GM21447 (cell line): ENCODE data around the gene EFNA2.
"Not testable (repeated sequence)": the region's sequence is repeated elsewhere in the genome, so short reads cannot be mapped to it uniquely, and the experiment has no call there.

Experiments used
- ATAC-seq: cut with Tn5 transposase; IDR thresholded peaks from one replicate; pipeline ENCODE4 v1.9.1; 2021; ENCODE audit not compliant: unreplicated experiment

The EFNA2 gene

DNA sequence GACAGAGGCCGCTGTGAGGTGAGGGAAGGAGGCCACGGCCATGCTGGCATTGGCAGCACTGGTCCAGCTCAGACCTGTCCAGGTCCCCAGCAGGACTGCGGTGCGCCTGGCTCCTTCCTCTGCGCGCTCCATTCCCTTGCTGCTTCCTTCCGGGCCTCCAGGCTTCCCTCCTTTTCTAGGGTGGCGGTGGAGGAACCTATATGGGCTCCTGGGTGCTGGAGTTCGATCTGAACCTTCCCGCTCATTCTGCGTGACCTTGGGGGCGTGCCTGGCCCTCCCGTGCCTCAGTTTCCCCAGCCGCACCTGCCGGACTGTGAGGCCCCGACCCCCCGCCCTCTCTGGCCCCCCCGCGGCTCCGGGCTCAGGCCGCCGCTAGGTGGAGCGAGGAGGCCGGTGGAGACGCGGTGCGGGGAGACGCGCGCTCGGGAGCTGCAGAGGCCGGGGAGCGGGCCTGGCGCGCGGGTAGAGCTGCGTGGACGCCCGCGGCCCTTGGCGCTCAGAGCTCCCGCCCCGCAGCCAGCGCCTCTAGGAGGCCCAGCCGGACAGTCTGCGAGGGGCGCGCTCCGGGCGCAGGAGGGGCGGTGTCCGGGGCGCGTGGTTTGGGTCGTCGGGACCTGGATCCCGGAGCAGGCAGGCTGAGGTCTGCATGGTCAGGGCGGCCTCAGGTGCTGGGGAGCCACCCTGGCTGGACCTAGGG is 29.9 kb downstream of the EFNA2 start:
- no peak for ATAC-seq

GRCh38 chr19:1316466-1316865 is 30.8 kb downstream of the EFNA2 start:
- ATAC-seq: no peak

DNA sequence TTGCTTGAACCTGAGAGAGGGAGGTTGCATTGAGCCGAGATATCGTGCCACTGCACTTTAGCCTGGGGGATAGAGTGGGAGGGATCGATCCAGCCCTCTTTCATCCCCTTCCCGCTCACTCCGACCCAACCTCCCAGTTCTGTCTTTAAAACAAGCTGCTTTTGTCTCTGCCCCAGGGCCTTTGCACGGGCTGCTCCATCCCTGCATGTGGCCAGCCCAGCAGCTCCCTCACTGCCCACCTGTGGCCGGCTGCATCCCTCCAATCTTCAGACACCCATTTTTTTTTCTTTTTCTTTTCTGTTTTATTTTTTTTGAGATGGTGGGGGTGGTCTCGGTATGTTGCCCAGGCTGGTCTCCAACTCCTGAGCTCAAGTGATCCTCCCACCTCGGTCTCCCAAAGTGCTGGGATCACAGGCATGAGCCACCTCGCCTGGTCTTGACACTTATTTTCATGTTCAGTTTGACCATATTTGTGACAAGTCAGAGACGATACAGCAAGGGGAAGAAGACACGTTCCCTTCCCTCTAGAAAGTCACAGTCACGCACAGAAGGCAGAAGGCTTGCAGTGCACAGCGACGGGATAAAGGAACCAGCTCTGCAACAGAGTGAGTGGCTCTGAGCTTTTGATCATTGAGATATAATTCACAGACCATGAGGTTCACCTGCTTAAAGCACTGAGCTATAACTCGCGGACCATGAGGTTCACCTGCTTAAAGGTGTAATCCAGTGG is 31.8 kb downstream of the EFNA2 start:
- ATAC-seq: no peak

DNA sequence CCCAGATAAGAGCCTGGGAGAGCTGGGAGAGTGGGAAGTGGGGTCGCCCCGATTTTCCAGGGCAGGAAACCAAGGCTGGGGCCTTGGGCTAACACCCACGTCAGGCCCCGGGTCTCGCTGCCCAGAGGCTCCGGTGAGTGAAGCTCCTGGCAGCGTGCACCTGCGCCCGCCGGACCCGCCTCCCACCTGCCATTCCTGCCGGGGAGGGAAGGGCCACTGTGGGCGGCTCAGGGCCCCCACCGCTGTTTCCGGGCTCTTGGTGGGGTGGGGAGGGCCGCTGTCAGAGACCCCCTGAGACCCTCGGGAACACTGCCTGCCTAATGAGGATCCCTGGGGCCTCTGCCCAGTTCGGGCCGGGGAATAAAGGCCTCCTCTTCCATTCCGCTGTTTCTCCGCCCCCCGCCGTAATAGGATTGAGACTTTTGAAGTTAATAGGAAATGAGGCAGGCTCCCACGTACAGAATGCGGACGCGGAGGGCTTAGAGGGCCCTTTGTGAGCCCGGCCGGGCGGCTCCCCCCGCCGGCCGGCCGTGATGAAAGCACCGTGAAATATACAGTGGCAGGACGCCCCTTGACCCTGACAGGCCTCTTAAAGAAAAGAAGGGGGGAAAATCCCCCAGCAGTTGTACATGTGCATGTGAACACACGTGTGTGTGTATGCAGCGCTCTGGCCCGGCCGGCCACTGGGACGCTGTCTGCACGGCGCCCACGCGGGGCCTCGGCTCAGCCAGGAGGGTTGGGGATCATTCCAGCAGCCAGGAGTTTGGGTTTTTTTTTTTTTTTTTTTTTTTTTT is 33.2 kb downstream of the EFNA2 start:
- ATAC-seq: no peak

GRCh38 chr19:1320282-1320650 is 34.6 kb downstream of the EFNA2 start:
- not testable (repeated sequence) for ATAC-seq

- ATAC-seq: no peak
Measured at GRCh38 chr19:1321539-1321938, 35.9 kb downstream of the EFNA2 start.

DNA sequence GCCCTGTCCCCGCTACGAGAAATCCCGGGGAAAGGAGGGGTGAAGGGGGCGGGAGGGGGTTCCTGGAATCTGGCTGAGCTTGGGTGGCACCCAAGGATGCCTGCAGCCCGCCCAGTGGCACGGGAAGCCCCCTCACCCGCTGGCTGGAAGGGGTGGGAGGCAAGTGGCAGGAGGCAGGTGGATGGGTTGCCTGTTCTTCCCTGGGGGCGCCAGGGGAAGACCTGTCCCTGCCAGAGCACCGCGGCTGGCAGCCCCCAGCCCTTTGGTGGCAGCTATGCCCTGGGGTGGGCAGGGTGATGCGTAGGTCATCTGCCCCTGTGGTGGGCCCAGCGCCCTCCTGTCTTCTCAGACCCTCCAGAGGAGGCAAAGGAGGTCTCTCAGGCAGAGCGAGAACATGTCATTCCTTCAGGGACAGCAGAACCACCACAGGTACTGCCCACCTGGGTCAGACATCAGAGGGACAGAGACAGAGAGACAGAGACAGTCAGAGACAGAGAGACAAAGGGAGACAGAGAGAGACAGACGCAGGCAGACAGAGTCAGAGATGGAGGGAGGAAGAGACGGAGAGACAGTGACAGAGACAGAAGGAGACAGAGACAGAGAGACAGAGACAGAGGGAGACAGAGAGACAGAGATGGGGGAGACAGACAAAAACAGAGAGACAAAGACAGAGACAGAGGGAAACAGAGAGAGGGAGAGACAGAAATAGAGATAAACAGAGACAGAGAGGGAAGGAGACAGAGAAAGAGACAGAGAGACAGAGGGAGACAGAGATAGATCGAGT is 36.7 kb downstream of the EFNA2 start:
- no peak for ATAC-seq

- no peak for ATAC-seq
Measured at GRCh38 chr19:1324249-1324805, 38.7 kb downstream of the EFNA2 start.

DNA sequence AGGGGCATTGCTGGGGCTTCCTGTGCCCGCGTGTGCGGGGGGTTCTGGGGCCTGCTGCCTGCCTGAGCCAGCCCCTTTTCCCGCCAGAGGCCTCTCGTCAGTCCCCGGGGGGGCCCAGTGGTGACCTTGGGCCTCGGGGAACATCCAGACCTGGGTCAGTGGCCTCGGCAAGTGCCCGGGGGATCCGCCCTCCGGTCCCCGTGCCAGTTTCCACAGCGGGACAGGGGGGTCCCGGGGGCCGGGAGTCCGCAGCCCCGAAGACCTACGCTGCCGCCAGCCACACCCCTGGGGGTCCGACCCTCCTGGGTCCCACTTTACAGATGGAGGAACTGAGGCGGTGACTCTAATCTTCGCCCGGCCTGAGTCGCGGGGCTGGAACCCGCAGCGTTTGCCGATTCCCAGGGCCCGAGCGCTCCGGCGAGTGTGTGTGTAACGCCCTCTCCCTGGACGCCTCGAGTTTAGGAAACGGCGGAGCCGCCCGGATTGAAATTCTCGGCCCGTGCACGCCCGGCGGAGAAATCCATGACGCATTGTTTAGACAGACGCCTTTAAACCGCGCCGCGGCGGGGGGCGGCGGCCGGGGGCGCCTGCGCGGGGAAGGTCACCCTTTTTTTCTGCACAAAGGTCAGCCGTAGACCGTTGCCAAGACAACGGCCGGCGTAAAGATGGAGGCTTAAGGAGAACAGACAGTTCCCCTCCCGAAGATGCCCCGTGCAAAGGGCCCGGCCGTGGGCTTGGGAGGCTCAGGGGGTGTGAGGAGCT is 39.3 kb downstream of the EFNA2 start:
- no peak for ATAC-seq

- ATAC-seq: no peak
Measured at GRCh38 chr19:1325568-1326294, 40.1 kb downstream of the EFNA2 start.

- no peak for ATAC-seq
Measured at GRCh38 chr19:1327125-1327524, 41.5 kb downstream of the EFNA2 start.

- ATAC-seq: not testable (repeated sequence)
Measured at GRCh38 chr19:1332208-1332607, 46.5 kb downstream of the EFNA2 start.

- no peak for ATAC-seq
Measured at GRCh38 chr19:1336079-1336684, 50.5 kb downstream of the EFNA2 start.

DNA sequence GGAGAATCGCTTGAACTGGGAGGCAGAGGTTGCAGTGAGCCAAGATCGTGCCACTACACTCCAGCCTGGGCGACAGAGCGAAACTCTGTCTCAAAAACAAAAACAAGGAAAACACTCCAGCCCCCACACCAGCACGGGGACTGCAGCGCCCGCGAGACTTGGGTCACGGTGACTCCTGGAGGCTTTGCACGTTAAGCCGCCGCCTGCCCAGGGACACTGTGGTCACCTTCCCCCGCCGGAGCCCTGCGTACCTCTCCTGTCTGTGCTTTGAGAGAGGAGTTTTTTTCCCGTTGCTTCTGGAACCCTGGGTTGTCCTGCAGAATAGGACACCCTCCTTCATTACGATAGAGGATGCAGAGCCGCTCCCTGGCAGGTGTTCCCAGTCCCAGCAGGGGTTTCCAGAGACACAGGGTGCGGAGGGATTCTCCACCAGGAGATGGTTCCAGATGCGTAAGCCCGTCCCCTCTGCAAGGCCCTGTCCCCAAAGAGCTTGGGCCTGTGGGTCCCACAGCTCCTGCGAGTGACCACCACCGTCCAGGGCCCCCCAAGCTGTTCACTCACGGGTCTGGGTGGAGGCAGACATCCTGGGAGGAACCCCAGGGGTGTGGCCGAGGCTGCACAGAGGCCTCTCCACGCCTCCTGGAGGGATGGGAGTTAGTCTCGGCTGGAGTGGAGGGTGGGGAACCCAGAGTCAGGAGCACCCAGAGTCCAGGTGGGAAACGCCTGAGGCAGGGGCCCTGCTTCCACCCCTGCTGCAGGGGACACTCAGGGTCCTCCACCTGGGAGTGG is 55.2 kb downstream of the EFNA2 start:
- no peak for ATAC-seq

DNA sequence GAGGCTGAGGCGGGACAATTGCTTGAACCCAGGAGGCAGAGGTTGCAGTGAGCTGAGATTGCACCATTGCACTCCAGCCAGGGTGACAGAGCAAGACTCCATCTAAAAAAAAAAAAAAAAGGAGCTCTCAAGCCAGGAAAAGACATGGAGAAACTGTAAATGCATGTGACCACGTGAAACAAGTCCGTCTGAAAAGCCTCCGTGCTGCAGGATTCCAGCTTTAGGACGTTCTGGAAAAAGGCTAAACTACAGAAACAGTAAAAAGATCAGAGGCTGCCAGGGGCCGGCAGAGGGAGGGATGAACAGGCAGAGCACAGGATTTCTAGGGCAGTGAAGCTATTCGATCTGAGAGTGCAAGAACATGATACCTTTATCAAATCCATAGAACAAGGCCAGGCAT is 57.4 kb downstream of the EFNA2 start:
- no peak for ATAC-seq

- ATAC-seq: no peak
Measured at GRCh38 chr19:1349211-1349610, 63.5 kb downstream of the EFNA2 start.

GRCh38 chr19:1350867-1351266 is 65.2 kb downstream of the EFNA2 start:
- ATAC-seq: no peak
